Upper lobe of left lung (tissue), 6 donors: ENCODE data around the gene ZNF514. TPM values are rescaled to one million over a fixed set of nuclear protein-coding genes. Genes with fewer than 3 reads are reported as not detected.

ENCODE experiments used
- ATAC-seq, 2 donors: fragments of 200-7000 bp; cut with Tn5 transposase; one replicate each; pipeline ENCODE4 v1.9.1; 2022; ENCODE audit warnings: mild to moderate bottlenecking in 2 of 2, moderate library complexity in 2 of 2; ENCODE audit not compliant: low FRiP score in 2 of 2
- DNase-seq, 2 donors: peaks; one replicate each; pipeline ENCODE4 v3.0.0-alpha.2; 2019 to 2020
- H3K27ac ChIP-seq, 4 donors: fragments of 200-600 bp; sonication (generic); one replicate each; pipeline ENCODE4 v1.5.1; 2016 to 2019
- H3K27me3 ChIP-seq, 4 donors: fragments of 200-600 bp; sonication (generic); one replicate each; pipeline ENCODE4 v1.5.1; 2017 to 2019
- H3K36me3 ChIP-seq, 4 donors: fragments of 200-600 bp; sonication (generic); one replicate each; pipeline ENCODE4 v1.5.1; 2016 to 2019
- H3K4me1 ChIP-seq, 4 donors: fragments of 200-600 bp; sonication (generic); one replicate each; pipeline ENCODE4 v1.5.1; 2018 to 2019
- H3K4me3 ChIP-seq, 4 donors: fragments of 200-600 bp; sonication (generic); one replicate each; pipeline ENCODE4 v1.5.1; 2017 to 2019; ENCODE audit warnings: mild to moderate bottlenecking in 2 of 4, moderate library complexity in 1 of 4
- H3K9me3 ChIP-seq, 4 donors: fragments of 200-600 bp; sonication (generic); one replicate each; pipeline ENCODE4 v1.5.1; 2018 to 2019
- CTCF ChIP-seq, 6 experiments: fragments of 450-650 bp in 4 of 6; fragments of 200-600 bp in 2 of 6; sonication (generic) in 2 of 6; IDR thresholded peaks; one replicate each; pipeline ENCODE4 v1.5.1; 2016 to 2019; ENCODE audit warnings: antibody characterized with exemption in 6 of 6
- EP300 ChIP-seq, 4 donors: sonication (generic); formaldehyde crosslinking; IDR thresholded peaks; one replicate each; pipeline ENCODE4 v1.5.1; 2017; ENCODE audit warnings: antibody characterized with exemption in 4 of 4, control low read depth in 2 of 4
- POLR2A ChIP-seq, 4 donors: fragments of 450-650 bp; IDR thresholded peaks; one replicate each; pipeline ENCODE4 v1.5.1; 2016 to 2017; ENCODE audit warnings: antibody characterized with exemption in 4 of 4, mild to moderate bottlenecking in 2 of 4
- POLR2AphosphoS5 ChIP-seq, 2 donors: sonication (generic); formaldehyde crosslinking; IDR thresholded peaks; one replicate each; pipeline ENCODE4 v1.5.1; 2017; ENCODE audit warnings: antibody characterized with exemption in 2 of 2
- WGBS, 2 donors: methylation state at CpG; one replicate each; pipeline ENCODE4 v1.1.5; 2017 to 2018; 5-methylcytosine and 5-hydroxymethylcytosine counted together
- total RNA-seq, 6 donors: library from RNA; depleted of rRNA in 4 of 6; stranded (reverse); fragments of >200 nt in 4 of 6; gene quantifications; one replicate each; pipeline versions ENCODE4 v1.1.0 to v1.2.1, GENCODE V29; 2016 to 2021
- donor health status: DM: no; HTN: no; CAD: no; lungs with moderate emphysema.
- donor health status: DM: no; HTN: yes; CAD: no; lungs with severe emphysema.

Gene ZNF514
- total RNA-seq, 6 donors from 2014 or later: 12.5 to 49.2 (median 15.9) TPM

- peak overlapping the region; percentile 47 to 94 (median 83) for H3K4me3 ChIP-seq
- WGBS, 2 donors: 8 to 10% methylated on average over 12 to 16 of the region's 16 CpGs
- DNase-seq: no peak
- H3K36me3 ChIP-seq: no peaks in the 10 kb centered on the region
- ATAC-seq: peak in 1 of 2 donors; percentile 7
- H3K27me3 ChIP-seq: no peaks in the 10 kb centered on the region
- peak overlapping the region; percentile 90 to 96 (median 93) for H3K27ac ChIP-seq
- no peak for TF ChIP-seq CTCF (IDR thresholded peaks at IDR 0.05)
- TF ChIP-seq EP300 (IDR thresholded peaks at IDR 0.05): no peak
- no peak for TF ChIP-seq POLR2AphosphoS5 (IDR thresholded peaks at IDR 0.05)
- TF ChIP-seq POLR2A (IDR thresholded peaks at IDR 0.05): no peak
- no peaks in the 10 kb centered on the region for H3K9me3 ChIP-seq
- H3K4me1 ChIP-seq: peaks cover 12 to 24% (median 17%) of the 10 kb centered on the region in 4 donors
Measured at GRCh38 chr2:95166065-95166763, 6.6 kb upstream of the ZNF514 start.

GRCh38 chr2:95165371-95166064, 5.9 kb upstream of the ZNF514 start, which contains the start of gene ZNF2:
ZNF2 (plus strand) TSS chr2:95165809; CDS start chr2:95176227, 10,418 bp downstream.
- no peaks in the 10 kb centered on the region for H3K36me3 ChIP-seq
- H3K4me3 ChIP-seq: peak within 1 kb of the TSS; percentile 49 to 94 (median 83)
- DNase-seq: peak; percentile 96 to 98
- 0% methylated on average over 9 to 56 of the region's 56 CpGs for WGBS, 2 donors
- H3K9me3 ChIP-seq: no peaks in the 10 kb centered on the region
- TF ChIP-seq POLR2AphosphoS5 (IDR thresholded peaks at IDR 0.05) (peak; percentile 92 to 96), POLR2A (IDR thresholded peaks at IDR 0.05) (peak in 3 of 4 donors; percentile 67 to 83 (median 81)), EP300 (IDR thresholded peaks at IDR 0.05) (peak in 1 of 4 donors; percentile 1), CTCF (IDR thresholded peaks at IDR 0.05) (peak in 2 of 6 experiments; percentile 3 to 28)
- peak within 1 kb of the TSS; percentile 90 to 96 (median 93) for H3K27ac ChIP-seq
- peak; percentile 96 to 99 for ATAC-seq
- H3K27me3 ChIP-seq: no peaks in the 10 kb centered on the region
- peaks cover 12 to 24% (median 17%) of the 10 kb centered on the region in 4 donors for H3K4me1 ChIP-seq

- H3K27ac ChIP-seq: peak overlapping the region; percentile 90 to 96 (median 93)
- ATAC-seq: no peak
- WGBS, 2 donors: 1 to 2% methylated on average over 7 to 9 of the region's 9 CpGs
Measured at GRCh38 chr2:95165030-95165370, 5.4 kb upstream of the ZNF514 start.

GRCh38 chr2:95158891-95159619, 593 bp downstream of the ZNF514 start:
- peak; percentile 69 to 76 for ATAC-seq
- Histone ChIP-seq H3K9me3 (peaks cover 0 to 10% (median 5%) of the 10 kb centered on the region in 4 donors), H3K36me3 (peaks cover 0 to 20% (median 12%) of the 10 kb centered on the region in 4 donors), H3K4me1 (peaks cover 6 to 24% (median 10%) of the 10 kb centered on the region in 4 donors), H3K4me3 (peak overlapping the region; percentile 54 to 87 (median 64)), H3K27ac (peak overlapping the region; percentile 73 to 87 (median 78)), H3K27me3 (no peaks in the 10 kb centered on the region)
- TF ChIP-seq EP300 (IDR thresholded peaks at IDR 0.05) (no peak), POLR2AphosphoS5 (IDR thresholded peaks at IDR 0.05) (no peak), POLR2A (IDR thresholded peaks at IDR 0.05) (no peak), CTCF (IDR thresholded peaks at IDR 0.05) (no peak)
- 16 to 20% methylated on average over 1 to 5 of the region's 58 CpGs for WGBS, 2 donors
- DNase-seq: peak; percentile 40 to 90

More at GRCh38 chr2:95165030-95165370, 5.4 kb upstream of the ZNF514 start:
- H3K4me1 ChIP-seq: peaks cover 12 to 27% (median 17%) of the 10 kb centered on the region in 4 donors
- H3K9me3 ChIP-seq: no peaks in the 10 kb centered on the region
- TF ChIP-seq POLR2A (IDR thresholded peaks at IDR 0.05) (no peak), EP300 (IDR thresholded peaks at IDR 0.05) (no peak), POLR2AphosphoS5 (IDR thresholded peaks at IDR 0.05) (no peak), CTCF (IDR thresholded peaks at IDR 0.05) (no peak)
- no peak for DNase-seq
- no peaks in the 10 kb centered on the region for H3K27me3 ChIP-seq
- peak overlapping the region; percentile 49 to 94 (median 83) for H3K4me3 ChIP-seq
- no peaks in the 10 kb centered on the region for H3K36me3 ChIP-seq
